CD14-positive monocyte (primary cell): ENCODE measurements around the gene CEACAM1. TPM values are rescaled to one million over a fixed set of nuclear protein-coding genes. Genes with fewer than 3 reads are reported as not detected.
A peak's percentile ranks its signal among the peaks of the same experiment; 100 is the strongest.

Experiments
- DNase-seq, 3 donors: peaks; one replicate each; pipeline ENCODE4 v3.0.0-alpha.2; 2011 to 2022
- H2AFZ ChIP-seq: 2 replicates; pipeline ENCODE4 v1.6.0; 2012; ENCODE audit warnings: mild to moderate bottlenecking, low read depth, low read length, inconsistent platforms; ENCODE audit not compliant: insufficient read depth, poor library complexity, severe bottlenecking
- H3K27ac ChIP-seq, 2 donors: 1 replicate in 1 of 2; 2 replicates in 1 of 2; pipeline ENCODE4 v1.5.1; 2012 to 2013; ENCODE audit warnings: low read length in 2 of 2, control low read depth in 1 of 2, inconsistent platforms in 1 of 2, low read depth in 1 of 2, mild to moderate bottlenecking in 1 of 2
- H3K27me3 ChIP-seq, 2 donors: one replicate each; pipeline versions ENCODE4 v1.6.0 to v1.6.1; 2011 to 2013; ENCODE audit warnings: low read length in 2 of 2; ENCODE audit not compliant: control insufficient read depth in 2 of 2, insufficient read depth in 2 of 2
- H3K36me3 ChIP-seq, 2 donors: replicated peaks in 1 of 2; 1 replicate in 1 of 2; 2 replicates in 1 of 2; pipeline versions ENCODE4 v1.5.1 to v1.6.1; 2012 to 2013; ENCODE audit warnings: low read length in 2 of 2, control low read depth in 1 of 2, inconsistent platforms in 1 of 2, mild to moderate bottlenecking in 1 of 2; ENCODE audit not compliant: insufficient read depth in 2 of 2, control insufficient read depth in 1 of 2
- H3K4me1 ChIP-seq, 2 donors: 1 replicate in 1 of 2; 2 replicates in 1 of 2; pipeline versions ENCODE4 v1.5.1 to v1.6.1; 2012 to 2013; ENCODE audit warnings: low read length in 2 of 2, control low read depth in 1 of 2, inconsistent platforms in 1 of 2, mild to moderate bottlenecking in 1 of 2, moderate library complexity in 1 of 2; ENCODE audit not compliant: insufficient read depth in 2 of 2, control insufficient read depth in 1 of 2
- H3K4me2 ChIP-seq: replicated peaks from 2 replicates; pipeline ENCODE3; 2012; ENCODE audit warnings: low read length, moderate library complexity, mild to moderate bottlenecking; ENCODE audit not compliant: poor library complexity, severe bottlenecking; ENCODE audit errors: extremely low read depth
- H3K4me3 ChIP-seq, 3 experiments: fragments of 200-600 bp in 1 of 3; sonication (generic) in 1 of 3; replicated peaks in 1 of 3; 1 replicate in 2 of 3; 2 replicates in 1 of 3; pipeline ENCODE4 v1.5.1; 2011 to 2013; ENCODE audit warnings: low read length in 3 of 3, mild to moderate bottlenecking in 3 of 3, control low read depth in 2 of 3, low read depth in 2 of 3, inconsistent platforms in 1 of 3, moderate library complexity in 1 of 3
- H3K79me2 ChIP-seq: 2 replicates; pipeline ENCODE4 v1.6.0; 2012; ENCODE audit warnings: mild to moderate bottlenecking, control low read depth, inconsistent platforms, low read length, moderate library complexity; ENCODE audit not compliant: insufficient read depth
- H3K9ac ChIP-seq: 2 replicates; pipeline ENCODE4 v1.6.0; 2017; ENCODE audit warnings: low read length, mild to moderate bottlenecking; ENCODE audit not compliant: insufficient read depth, poor library complexity, severe bottlenecking
- H3K9me3 ChIP-seq, 2 donors: replicated peaks in 1 of 2; 1 replicate in 1 of 2; 2 replicates in 1 of 2; pipeline versions ENCODE4 v1.5.1 to v1.6.1; 2012 to 2013; ENCODE audit warnings: low read length in 2 of 2, control low read depth in 1 of 2; ENCODE audit not compliant: control insufficient read depth in 1 of 2, insufficient read depth in 1 of 2
- H4K20me1 ChIP-seq: 2 replicates; pipeline ENCODE4 v1.6.0; 2012; ENCODE audit warnings: mild to moderate bottlenecking, low read length, control low read depth, moderate library complexity; ENCODE audit not compliant: insufficient read depth
- H3K27ac Mint-ChIP-seq, 7 donors: one replicate each; pipeline ENCODE4 v1.8.0; 2020; ENCODE audit warnings: mild to moderate bottlenecking in 7 of 7, mixed read lengths in 7 of 7, moderate library complexity in 6 of 7, inconsistent platforms in 2 of 7
- H3K27me3 Mint-ChIP-seq, 3 donors: one replicate each; pipeline ENCODE4 v1.8.0; 2021 to 2022; ENCODE audit warnings: low read depth in 3 of 3, mild to moderate bottlenecking in 3 of 3, mixed read lengths in 3 of 3, moderate library complexity in 3 of 3, inconsistent platforms in 1 of 3
- H3K36me3 Mint-ChIP-seq, 2 donors: one replicate each; pipeline ENCODE4 v1.8.0; 2020; ENCODE audit warnings: mixed read lengths in 2 of 2, inconsistent platforms in 1 of 2, mild to moderate bottlenecking in 1 of 2
- H3K4me1 Mint-ChIP-seq: one replicate; pipeline ENCODE4 v1.8.0; 2020; ENCODE audit warnings: mild to moderate bottlenecking, mixed read lengths
- H3K4me3 Mint-ChIP-seq, 2 donors: one replicate each; pipeline ENCODE4 v1.8.0; 2020; ENCODE audit warnings: mild to moderate bottlenecking in 2 of 2, mixed read lengths in 2 of 2, moderate library complexity in 1 of 2
- H3K9me3 Mint-ChIP-seq, 7 donors: one replicate each; pipeline ENCODE4 v1.8.0; 2020 to 2022; ENCODE audit warnings: mixed read lengths in 7 of 7, mild to moderate bottlenecking in 6 of 7, moderate library complexity in 6 of 7, inconsistent platforms in 2 of 7
- CTCF ChIP-seq: fragments of 200-600 bp; IDR thresholded peaks from one replicate; pipeline ENCODE4 v1.8.0; 2022; ENCODE audit warnings: antibody characterized with exemption, mild to moderate bottlenecking
- WGBS: methylation state at CpG from one replicate; pipeline ENCODE4 v1.1.5; 2013; ENCODE audit warnings: missing lambda C conversion rate; ENCODE audit not compliant: insufficient coverage; 5-methylcytosine and 5-hydroxymethylcytosine counted together
- intact Hi-C, 2 donors: fragments of 100-400 bp; cut with micrococcal nuclease; formaldehyde crosslinking; loops; one replicate each; pipeline versions ENCODE4 v1.15.0 to v1.15.1; 2023
- polyA plus RNA-seq, 3 donors: library from polyadenylated mRNA; depleted of rRNA in 1 of 3; unstranded in 2 of 3; stranded (reverse) in 1 of 3; fragments of 300-500 nt in 2 of 3; fragments of >200 nt in 1 of 3; fragmentation: Illumina TruSeq in 2 of 3; gene quantifications; 1 replicate in 2 of 3; 2 replicates in 1 of 3; pipeline ENCODE4 v1.2.3, GENCODE V29; 2012 to 2021

Gene CEACAM1
- polyA plus RNA-seq, 3 donors, result 0.09 to 0.40 (median 0.22) TPM

- no peak overlapping the region for H3K4me2 ChIP-seq
- H2AFZ ChIP-seq, result no peak overlapping the region
- Mint-ChIP-seq H3K9me3 (no peaks in the 10 kb centered on the region), H3K27me3 (peaks cover 9 to 22% (median 21%) of the 10 kb centered on the region in 3 donors), H3K4me3 (peak overlapping the region in 1 of 2 donors; percentile 39), H3K4me1 (peaks cover 27% of the 10 kb centered on the region), H3K36me3 (no peaks in the 10 kb centered on the region), H3K27ac (no peak overlapping the region)
- no peak overlapping the region for H3K4me3 ChIP-seq
- TF ChIP-seq CTCF, result no peak
- peaks cover 27 to 28% of the 10 kb centered on the region in 2 donors for H3K4me1 ChIP-seq
- no peaks in the 10 kb centered on the region for H3K9me3 ChIP-seq
- no peaks in the 10 kb centered on the region for H3K36me3 ChIP-seq
- DNase-seq, result no peak
- no peak overlapping the region for H3K27ac ChIP-seq
- no peaks in the 10 kb centered on the region for H3K79me2 ChIP-seq
- intact Hi-C loops, result no loop called here
- no peaks in the 10 kb centered on the region for H3K27me3 ChIP-seq
- WGBS, result no CpG with 5 or more reads among the region's 2 CpGs
- H4K20me1 ChIP-seq, result no peaks in the 10 kb centered on the region
- H3K9ac ChIP-seq, result no peak overlapping the region
Measured at GRCh38 chr19:42478765-42479311, 49.4 kb downstream of the CEACAM1 start.

GRCh38 chr19:42477933-42478332, 50.3 kb downstream of the CEACAM1 start:
- H4K20me1 ChIP-seq, result no peaks in the 10 kb centered on the region
- WGBS, result no CpG with 5 or more reads among the region's 2 CpGs
- H3K4me3 ChIP-seq, result no peak overlapping the region
- no peak for DNase-seq
- no peaks in the 10 kb centered on the region for H3K79me2 ChIP-seq
- Mint-ChIP-seq H3K4me1 (peaks cover 27% of the 10 kb centered on the region), H3K4me3 (no peak overlapping the region), H3K27ac (no peak overlapping the region), H3K27me3 (peaks cover 12 to 24% (median 24%) of the 10 kb centered on the region in 3 donors), H3K36me3 (no peaks in the 10 kb centered on the region), H3K9me3 (no peaks in the 10 kb centered on the region)
- H3K27me3 ChIP-seq, result peaks cover under 1 to 2% of the 10 kb centered on the region in 2 donors
- intact Hi-C loops, result no loop called here
- H3K4me2 ChIP-seq, result no peak overlapping the region
- H3K27ac ChIP-seq, result no peak overlapping the region
- H3K9ac ChIP-seq, result no peak overlapping the region
- H3K4me1 ChIP-seq, result peaks cover 27 to 28% of the 10 kb centered on the region in 2 donors
- H3K9me3 ChIP-seq, result no peaks in the 10 kb centered on the region
- no peak overlapping the region for H2AFZ ChIP-seq
- no peak for TF ChIP-seq CTCF
- no peaks in the 10 kb centered on the region for H3K36me3 ChIP-seq
